GM21717 (cell line): ENCODE measurements around the gene NOS1AP.

ENCODE experiments used
- ATAC-seq: cut with Tn5 transposase; IDR thresholded peaks from one replicate; pipeline ENCODE4 v1.9.1; 2021; ENCODE audit warnings: mild to moderate bottlenecking, moderate library complexity; ENCODE audit not compliant: unreplicated experiment

The NOS1AP gene

GRCh38 chr1:162136760-162137159 lies 67.3 kb downstream of the NOS1AP start:
- ATAC-seq = no peak

- no peak for ATAC-seq
These were observed 67.9 kb downstream of the NOS1AP start for GRCh38 chr1:162137179-162137960.

DNA sequence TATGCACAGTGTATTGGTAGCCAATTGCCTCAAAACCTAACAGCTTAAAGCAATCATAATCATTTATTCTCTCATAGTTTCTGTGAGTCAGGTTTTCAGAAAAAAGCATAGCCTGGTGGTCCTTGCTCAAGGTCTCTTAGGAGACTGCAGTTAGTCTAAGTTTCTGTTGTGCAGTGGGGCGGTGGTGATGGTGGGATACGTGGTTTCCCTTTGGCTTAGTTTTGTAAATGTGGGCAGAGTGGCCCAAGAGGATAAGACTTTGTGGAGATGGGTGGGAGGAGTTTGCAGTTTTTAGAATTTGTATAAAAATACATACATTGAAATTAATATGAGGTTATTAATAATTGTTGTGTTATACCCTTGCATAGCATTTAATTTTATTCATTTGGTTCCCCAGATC lies 68.6 kb downstream of the NOS1AP start:
- no peak for ATAC-seq

DNA sequence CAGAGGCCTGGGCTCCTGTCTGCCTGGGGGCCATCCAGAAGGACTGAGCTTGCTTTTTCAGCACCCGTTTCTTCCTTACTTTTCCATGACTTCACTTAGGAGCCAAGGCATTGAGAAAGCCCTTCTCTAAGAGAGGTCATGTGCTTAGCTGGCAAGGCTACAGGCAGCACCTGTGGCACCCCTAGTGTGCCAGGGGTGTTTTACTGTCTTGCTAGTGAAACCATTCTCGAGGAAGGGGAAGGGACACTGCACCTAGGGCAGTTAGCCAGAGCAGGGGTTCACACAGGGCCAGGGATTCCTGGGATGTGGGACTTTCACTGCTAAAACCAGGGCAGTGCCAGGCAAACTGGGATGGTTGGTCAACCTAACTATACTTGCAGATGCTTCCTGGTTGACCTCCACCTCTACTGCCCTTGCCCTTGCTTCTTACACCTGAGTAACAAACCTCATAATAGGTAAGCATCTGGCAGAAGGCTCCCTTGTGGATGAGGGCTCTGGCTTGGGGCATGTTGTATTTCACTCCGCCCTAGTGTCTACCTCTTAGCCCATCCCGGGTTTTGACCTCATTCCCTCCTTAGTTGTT lies 69.2 kb downstream of the NOS1AP start:
- no peak for ATAC-seq

DNA sequence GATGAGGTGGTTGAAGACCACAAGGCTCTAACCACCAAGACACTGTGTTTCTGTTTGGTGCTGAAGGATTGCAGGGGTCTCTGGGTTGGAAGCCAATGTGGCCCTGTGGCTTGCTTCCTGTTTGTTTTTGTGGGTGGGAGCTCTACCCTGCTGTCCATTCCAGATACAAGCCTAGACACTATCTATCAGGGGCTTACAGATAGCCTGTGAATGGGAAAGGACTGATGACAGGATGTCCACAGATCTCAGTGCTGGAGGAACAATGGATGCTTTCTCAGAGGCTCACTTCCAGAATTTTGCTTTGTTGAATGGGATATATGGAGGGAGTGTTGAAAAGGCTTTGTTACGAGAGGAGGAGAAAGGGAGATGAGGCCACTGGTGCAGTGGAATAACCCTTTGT lies 69.7 kb downstream of the NOS1AP start:
- ATAC-seq = no peak

- no peak for ATAC-seq
These were observed 72.0 kb downstream of the NOS1AP start for GRCh38 chr1:162141281-162142054.

- ATAC-seq = no peak
These were observed 73.5 kb downstream of the NOS1AP start for GRCh38 chr1:162142968-162143367.

DNA sequence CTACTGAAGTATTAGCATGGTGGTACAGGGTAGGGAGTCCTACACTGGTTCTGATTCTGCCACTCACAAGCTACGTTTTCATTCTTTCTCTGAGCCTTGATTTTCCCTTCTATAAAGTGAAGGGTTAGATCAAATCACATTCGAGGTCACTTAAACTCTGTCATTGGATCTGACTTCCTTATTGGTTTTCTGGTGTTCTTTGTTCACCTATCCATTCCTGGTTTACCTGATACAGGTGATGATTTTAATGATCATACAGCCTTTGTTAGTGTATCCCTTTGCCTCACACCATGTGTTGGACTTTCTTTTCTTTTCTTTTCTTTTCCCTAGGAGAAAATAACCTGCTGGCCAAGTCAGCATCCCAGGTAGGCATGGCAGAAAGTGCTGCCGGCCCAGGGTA lies 74.8 kb downstream of the NOS1AP start:
- no peak for ATAC-seq

- ATAC-seq = no peak
These were observed 75.4 kb downstream of the NOS1AP start for GRCh38 chr1:162144853-162145252.

DNA sequence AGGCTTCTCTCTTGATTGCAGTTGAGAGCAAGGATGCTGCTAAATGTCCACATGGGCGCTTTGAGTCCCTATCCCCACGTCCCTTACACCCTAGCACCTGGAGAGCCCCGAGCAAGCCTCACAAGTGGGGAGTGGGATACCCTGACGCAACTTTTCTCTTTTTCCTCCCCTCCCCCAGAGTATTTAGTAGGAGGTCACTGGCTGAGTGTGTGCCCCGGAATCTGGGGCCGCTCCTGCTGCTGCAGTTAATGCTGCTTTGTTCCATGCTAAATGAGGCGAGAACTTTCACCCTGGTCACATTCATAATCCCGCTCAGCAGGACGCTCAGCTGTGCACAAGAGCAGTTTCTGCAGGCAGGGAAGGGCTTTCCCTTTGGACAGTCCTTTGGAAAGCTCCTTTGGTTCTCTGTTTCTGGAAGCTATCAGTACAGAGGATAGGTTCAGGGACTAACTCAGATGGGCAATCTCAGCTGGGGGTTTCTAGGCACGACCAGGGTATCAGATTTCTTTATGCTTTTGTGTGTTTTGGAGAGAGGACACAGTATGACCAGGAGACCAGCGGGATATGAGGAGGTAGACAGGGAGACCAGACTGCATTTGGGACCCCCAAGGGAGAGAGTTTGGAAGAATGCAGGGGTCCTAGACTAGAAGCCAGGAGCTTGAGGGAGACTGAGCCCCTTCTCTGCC lies 75.9 kb downstream of the NOS1AP start:
- no peak for ATAC-seq

- ATAC-seq = no peak
These were observed 76.6 kb downstream of the NOS1AP start for GRCh38 chr1:162145966-162146696.

DNA sequence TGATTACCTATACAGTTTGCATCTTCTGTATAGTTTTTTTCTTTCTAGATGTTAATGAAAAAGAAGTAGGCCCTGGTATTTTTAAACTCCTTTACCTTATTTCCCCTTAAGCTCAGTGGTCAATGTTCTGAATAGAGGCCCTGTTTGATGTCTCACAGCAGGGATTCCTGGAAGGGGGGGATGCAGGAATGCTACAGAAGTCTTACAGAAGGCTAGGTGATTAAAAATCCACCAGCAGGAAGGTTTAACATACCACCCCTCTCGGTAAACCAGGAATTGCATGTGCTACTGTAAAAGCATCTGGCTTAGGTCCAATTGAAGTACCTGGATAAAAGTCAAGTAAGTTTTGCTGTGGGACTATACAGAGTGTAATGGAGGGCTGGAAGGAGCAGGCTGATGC lies 78.3 kb downstream of the NOS1AP start:
- no peak for ATAC-seq

DNA sequence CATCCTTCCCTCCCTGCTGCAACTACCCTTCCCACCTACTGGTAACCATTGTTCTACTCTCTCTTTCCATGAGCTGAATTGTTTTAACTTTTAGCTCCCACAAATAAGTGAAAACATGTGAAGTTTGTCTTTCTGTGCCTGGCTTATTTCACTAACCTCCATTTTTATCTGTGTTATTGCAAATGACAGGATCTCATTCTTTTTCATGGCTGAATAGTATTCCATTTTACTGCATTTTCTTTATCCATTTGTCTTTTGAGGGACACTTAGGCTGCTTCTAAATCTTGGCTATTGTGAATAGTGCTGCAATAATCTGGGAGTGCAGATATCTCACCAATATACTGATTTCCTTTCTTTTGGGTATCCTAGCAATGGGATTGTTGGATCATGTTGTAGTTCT lies 80.6 kb downstream of the NOS1AP start:
- no peak for ATAC-seq

DNA sequence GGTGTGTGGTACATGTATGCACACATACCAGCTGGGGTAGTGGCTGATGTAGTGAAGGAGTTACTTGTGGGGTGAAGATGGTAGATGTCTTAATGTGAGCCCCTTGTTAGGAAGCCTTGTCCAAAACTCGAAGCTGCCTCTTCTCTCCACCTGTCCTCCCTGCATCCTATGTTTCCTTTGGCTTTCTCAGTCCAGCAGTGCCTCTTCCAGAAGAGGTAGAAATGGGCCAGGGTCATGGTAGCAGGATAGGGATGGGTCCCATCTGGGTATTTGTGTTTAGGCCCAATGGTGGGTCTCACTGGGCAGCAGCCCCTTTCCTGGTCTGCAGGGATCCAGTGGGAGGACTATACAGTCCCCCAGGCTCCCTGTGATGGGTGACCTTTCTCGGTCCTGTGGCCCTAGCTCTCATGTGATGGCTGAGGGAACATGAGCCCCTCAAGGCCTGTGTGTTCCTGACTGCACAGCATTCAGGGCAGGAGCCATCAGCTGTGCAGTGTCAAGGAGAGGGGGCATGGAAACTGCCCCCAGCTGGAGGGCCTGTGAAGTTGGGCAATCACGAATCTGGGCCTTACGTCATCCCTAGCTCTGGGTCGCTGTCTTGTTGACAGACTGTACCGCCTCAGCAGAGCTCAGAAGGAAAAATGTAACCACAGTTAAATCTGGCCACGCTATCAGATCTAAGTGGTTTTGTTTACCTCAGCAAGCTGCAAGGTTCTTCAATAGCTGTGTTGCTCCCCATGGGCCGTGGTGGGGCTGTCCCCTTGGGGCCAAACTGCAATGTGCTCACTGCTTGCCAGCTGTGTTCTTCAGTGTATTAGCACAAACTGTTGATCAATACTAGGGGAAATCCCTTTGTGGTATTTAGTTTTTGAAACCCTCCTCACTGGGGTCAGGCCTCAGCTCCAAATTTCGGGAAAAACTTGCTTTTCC lies 82.7 kb downstream of the NOS1AP start:
- no peak for ATAC-seq

GRCh38 chr1:162153374-162153773 lies 83.9 kb downstream of the NOS1AP start:
- no peak for ATAC-seq

DNA sequence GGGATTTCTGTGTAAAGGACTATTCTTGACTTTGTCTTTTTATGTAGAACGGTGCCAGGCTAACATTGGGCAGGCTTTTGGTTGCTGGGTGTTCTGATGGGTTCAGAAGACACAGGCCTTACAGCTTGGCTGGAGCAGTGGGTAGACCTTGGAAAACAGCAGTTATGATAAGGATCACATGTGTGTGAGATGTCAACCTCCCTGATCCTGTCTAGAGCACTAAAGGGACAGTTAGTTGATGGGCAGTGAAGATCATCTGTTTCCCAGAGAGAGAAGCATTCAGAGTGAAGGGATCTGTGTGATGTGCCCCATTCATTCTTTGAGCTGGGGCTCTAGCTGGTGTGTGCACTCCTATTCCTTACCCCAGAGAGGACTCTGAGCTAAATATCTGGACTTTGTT lies 88.0 kb downstream of the NOS1AP start:
- ATAC-seq = no peak

DNA sequence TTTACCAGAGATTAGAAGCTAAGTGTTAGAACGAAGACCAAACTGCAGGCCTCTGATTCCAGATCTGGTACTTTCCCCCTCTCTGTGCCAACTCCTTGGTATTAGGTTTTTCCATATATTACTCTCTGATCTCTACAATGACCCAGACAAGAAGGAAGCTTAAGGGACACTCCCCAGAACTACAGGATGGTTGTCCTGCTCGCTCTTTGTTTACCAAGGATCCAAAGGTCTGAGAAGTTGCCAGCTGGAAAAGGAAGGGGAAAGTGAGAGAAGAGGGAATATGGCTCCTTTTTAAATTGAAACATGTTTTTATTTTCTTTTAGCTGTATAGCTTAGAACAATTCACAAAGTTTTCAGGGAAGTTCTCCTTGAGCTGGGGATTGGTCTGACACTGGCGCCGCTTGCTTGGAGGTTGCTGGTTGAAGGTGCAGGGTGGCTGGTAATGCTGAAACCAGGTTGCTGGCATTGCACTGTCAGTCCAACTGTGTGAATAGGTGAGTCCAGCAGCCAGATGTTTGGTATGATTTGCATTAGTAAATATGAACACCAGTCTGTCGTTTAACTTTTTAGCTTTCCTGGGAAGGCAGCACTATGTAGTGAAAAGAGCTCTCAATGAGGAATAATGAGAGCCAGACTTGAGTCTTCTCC lies 89.3 kb downstream of the NOS1AP start:
- no peak for ATAC-seq

- no peak for ATAC-seq
These were observed 90.0 kb downstream of the NOS1AP start for GRCh38 chr1:162159515-162159914.

GRCh38 chr1:162161916-162162550 lies 92.5 kb downstream of the NOS1AP start:
- ATAC-seq = no peak
